ENCODE results near the gene CD22. TPM values are rescaled to one million over a fixed set of nuclear protein-coding genes. Genes with fewer than 3 reads are reported as not detected.

The CD22 gene
- total RNA-seq, 4 donors from 2014 or later = 2.7 to 5.6 (median 4.9) TPM

DNA sequence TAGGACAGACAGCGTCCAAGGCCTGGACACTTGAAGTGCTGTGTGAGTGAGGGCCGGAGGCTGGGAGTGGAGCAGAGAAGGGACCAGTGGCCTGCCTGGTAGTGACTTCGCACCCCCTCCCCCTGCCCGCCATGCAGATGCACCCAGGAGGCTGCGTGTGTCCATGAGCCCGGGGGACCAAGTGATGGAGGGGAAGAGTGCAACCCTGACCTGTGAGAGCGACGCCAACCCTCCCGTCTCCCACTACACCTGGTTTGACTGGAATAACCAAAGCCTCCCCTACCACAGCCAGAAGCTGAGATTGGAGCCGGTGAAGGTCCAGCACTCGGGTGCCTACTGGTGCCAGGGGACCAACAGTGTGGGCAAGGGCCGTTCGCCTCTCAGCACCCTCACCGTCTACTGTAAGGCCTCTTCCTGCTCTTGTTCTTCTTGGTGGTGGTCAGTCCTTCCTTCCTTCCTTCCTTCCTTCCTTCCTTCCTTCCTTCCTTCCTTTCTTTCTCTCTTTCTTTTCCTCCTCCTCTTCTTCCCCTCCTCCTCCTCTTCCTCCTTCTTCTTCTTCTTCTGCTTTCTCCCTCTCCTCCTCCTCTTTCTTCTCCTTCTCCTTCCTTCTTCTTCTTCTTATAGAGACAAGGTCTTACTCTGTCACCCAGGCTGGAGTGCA, 12.7 kb downstream of the CD22 start:
- 78 to 93% methylated on average over 8 to 11 of the region's 14 CpGs for WGBS, 2 donors (ENCODE audit: low coverage in 1 of 2)
- Histone ChIP-seq H3K9me3 (no peaks in the 10 kb centered on the region), H3K27ac (no peak overlapping the region), H3K4me1 (no peaks in the 10 kb centered on the region), H3K36me3 (no peaks in the 10 kb centered on the region), H3K27me3 (peaks cover 47% of the 10 kb centered on the region), H3K4me3 (no peak overlapping the region)
- no peak for ATAC-seq
- TF ChIP-seq POLR2AphosphoS5 (IDR thresholded peaks at IDR 0.05) (no peak), POLR2A (IDR thresholded peaks at IDR 0.05) (no peak), EP300 (IDR thresholded peaks at IDR 0.05) (no peak)
- TF ChIP-seq, protein P1, sequence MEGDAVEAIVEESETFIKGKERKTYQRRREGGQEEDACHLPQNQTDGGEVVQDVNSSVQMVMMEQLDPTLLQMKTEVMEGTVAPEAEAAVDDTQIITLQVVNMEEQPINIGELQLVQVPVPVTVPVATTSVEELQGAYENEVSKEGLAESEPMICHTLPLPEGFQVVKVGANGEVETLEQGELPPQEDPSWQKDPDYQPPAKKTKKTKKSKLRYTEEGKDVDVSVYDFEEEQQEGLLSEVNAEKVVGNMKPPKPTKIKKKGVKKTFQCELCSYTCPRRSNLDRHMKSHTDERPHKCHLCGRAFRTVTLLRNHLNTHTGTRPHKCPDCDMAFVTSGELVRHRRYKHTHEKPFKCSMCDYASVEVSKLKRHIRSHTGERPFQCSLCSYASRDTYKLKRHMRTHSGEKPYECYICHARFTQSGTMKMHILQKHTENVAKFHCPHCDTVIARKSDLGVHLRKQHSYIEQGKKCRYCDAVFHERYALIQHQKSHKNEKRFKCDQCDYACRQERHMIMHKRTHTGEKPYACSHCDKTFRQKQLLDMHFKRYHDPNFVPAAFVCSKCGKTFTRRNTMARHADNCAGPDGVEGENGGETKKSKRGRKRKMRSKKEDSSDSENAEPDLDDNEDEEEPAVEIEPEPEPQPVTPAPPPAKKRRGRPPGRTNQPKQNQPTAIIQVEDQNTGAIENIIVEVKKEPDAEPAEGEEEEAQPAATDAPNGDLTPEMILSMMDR (IDR thresholded peaks at IDR 0.05) = no peak

DNA sequence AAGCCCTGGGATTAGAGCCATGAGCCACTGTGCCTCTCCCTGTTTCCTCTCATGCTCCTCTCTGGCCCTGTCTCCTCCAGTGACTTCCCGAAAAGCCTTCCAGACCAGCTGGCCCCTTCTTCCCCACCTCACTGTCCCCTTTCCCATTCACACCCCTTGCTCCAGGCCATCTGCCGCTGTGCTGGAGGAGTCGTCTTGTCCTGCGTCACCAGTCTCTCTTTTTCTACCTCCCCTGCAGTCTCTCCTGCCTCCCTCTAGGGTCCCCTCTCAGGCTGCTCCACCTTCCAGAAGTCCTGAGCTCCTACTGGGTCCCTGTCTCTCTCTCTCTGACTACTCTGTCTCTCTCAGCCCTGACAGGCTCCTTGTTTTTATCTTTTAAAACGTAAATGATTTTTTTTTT, 13.4 kb downstream of the CD22 start:
- H3K9me3 ChIP-seq = no peaks in the 10 kb centered on the region
- H3K27me3 ChIP-seq = peaks cover 43% of the 10 kb centered on the region
- no peak overlapping the region for H3K4me3 ChIP-seq
- H3K4me1 ChIP-seq = no peaks in the 10 kb centered on the region
- ATAC-seq = no peak
- H3K36me3 ChIP-seq = no peaks in the 10 kb centered on the region
- TF ChIP-seq POLR2A (IDR thresholded peaks at IDR 0.05) (no peak), POLR2AphosphoS5 (IDR thresholded peaks at IDR 0.05) (no peak), EP300 (IDR thresholded peaks at IDR 0.05) (no peak)
- TF ChIP-seq, protein P1 (IDR thresholded peaks at IDR 0.05) = no peak
- 44 to 53% methylated on average over 4 to 5 of the region's 5 CpGs for WGBS, 2 donors (ENCODE audit: low coverage in 1 of 2)
- no peak overlapping the region for H3K27ac ChIP-seq

DNA sequence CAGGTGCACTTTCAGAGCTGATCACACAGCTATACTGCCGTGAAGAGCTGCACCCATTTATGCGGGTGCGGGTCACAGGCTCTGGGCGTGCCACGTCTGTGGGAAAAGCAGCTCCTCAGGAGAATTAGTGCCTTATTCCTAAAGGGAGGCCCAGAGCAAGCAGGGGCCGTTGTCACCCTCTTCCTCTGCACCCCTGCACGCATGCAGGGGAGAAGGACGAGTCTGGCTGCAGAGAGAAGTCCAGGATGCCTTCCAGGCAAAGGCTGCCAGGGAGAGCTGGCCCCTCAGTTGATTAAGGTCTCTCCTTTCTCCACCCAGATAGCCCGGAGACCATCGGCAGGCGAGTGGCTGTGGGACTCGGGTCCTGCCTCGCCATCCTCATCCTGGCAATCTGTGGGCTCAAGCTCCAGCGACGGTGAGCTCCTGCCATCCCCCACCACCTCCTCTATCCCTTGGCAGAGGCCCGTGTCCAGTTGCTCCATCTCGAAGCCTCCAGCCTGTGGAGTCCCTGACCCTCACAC, 15.6 kb downstream of the CD22 start:
- no peaks in the 10 kb centered on the region for H3K36me3 ChIP-seq
- no peak overlapping the region for H3K27ac ChIP-seq
- no peaks in the 10 kb centered on the region for H3K9me3 ChIP-seq
- ATAC-seq = no peak
- WGBS, 2 donors (ENCODE audit: low coverage in 1 of 2) = 100% methylated on average over 1 of the region's 17 CpGs; no CpG with 5 or more reads in 1 of the 2 donors
- no peaks in the 10 kb centered on the region for H3K4me1 ChIP-seq
- no peak for TF ChIP-seq EP300 (IDR thresholded peaks at IDR 0.05)
- TF ChIP-seq, protein P1 (IDR thresholded peaks at IDR 0.05) = no peak
- no peak for TF ChIP-seq POLR2A (IDR thresholded peaks at IDR 0.05)
- no peak for TF ChIP-seq POLR2AphosphoS5 (IDR thresholded peaks at IDR 0.05)
- H3K27me3 ChIP-seq = peaks cover 34% of the 10 kb centered on the region
- H3K4me3 ChIP-seq = no peak overlapping the region

DNA sequence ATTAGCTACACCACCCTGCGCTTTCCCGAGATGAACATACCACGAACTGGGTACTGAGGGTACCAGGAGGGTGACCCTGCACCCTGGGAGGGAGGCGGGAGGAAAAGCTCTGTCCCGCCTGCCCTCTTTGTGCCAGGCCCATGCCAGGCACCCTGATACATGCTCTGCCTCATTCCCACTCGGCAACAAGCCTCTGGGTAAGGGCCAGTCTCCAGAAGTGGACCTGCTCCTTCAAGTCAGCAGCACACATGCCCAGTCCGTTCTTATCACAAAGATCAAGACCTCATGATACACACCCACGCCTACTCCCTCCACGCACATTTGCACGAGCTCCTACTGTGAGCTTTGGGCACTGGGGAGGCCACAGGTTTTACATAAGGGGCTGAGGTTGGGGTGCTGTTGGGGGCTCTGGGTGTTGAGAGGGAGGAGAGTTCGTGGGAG, 16.7 kb downstream of the CD22 start:
- no peak overlapping the region for H3K4me3 ChIP-seq
- H3K9me3 ChIP-seq = no peaks in the 10 kb centered on the region
- 60% methylated on average over 1 of the region's 11 CpGs; no CpG with 5 or more reads in 1 of the 2 donors for WGBS, 2 donors (ENCODE audit: low coverage in 1 of 2)
- no peaks in the 10 kb centered on the region for H3K36me3 ChIP-seq
- H3K27ac ChIP-seq = no peak overlapping the region
- TF ChIP-seq, protein P1 (IDR thresholded peaks at IDR 0.05) = no peak
- TF ChIP-seq POLR2A (IDR thresholded peaks at IDR 0.05) (no peak), POLR2AphosphoS5 (IDR thresholded peaks at IDR 0.05) (no peak), EP300 (IDR thresholded peaks at IDR 0.05) (no peak)
- no peaks in the 10 kb centered on the region for H3K4me1 ChIP-seq
- peaks cover 45% of the 10 kb centered on the region for H3K27me3 ChIP-seq
- ATAC-seq = no peak

Data from gastroesophageal sphincter (tissue), 4 donors.